ENCODE results near the gene KRTAP12-3. TPM values are rescaled to one million over a fixed set of nuclear protein-coding genes. Genes with fewer than 3 reads are reported as not detected.
"Not testable (repeated sequence)": the region's sequence is repeated elsewhere in the genome, so short reads cannot be mapped to it uniquely, and the experiment has no call there.

Gene KRTAP12-3
- total and polyA plus RNA-seq, 4 donors: not detected

- not testable (repeated sequence) for H3K27ac ChIP-seq (ENCODE audit: low read depth in 1 of 2, low read length in 2 of 2); H3K27me3 ChIP-seq (ENCODE audit: control insufficient read depth in 4 of 4, insufficient read depth in 4 of 4, low read length in 3 of 4); H3K36me3 ChIP-seq (ENCODE audit: control insufficient read depth in 4 of 4, insufficient read depth in 3 of 4, low read depth in 1 of 4, low read length in 3 of 4); H3K4me1 ChIP-seq (ENCODE audit: control insufficient read depth in 4 of 4, insufficient read depth in 4 of 4, low read length in 3 of 4); H3K9ac ChIP-seq (ENCODE audit: low read depth in 1 of 2, low read length in 2 of 2); DNase-seq (ENCODE audit: low spot score); H3K4me3 ChIP-seq (ENCODE audit: low read depth in 1 of 3, low read length in 3 of 3)
- 92% methylated on average over 7 of the region's 7 CpGs for WGBS
- H3K9me3 ChIP-seq (ENCODE audit: control insufficient read depth in 4 of 4, low read length in 3 of 4): peaks cover 0 to 11% (median 1%) of the 10 kb centered on the region in 4 donors
These were observed 47.4 kb upstream of the KRTAP12-3 start for GRCh38 chr21:44610157-44610843.

- TF ChIP-seq REST (IDR thresholded peaks at IDR 0.05) (no peak), CTCF (IDR thresholded peaks at IDR 0.05; ENCODE audit: low read depth, low read length, missing input control) (no peak), GABPA (IDR thresholded peaks at IDR 0.05 in 1 of 2, conservative IDR thresholded peaks at IDR 0.05 in 1 of 2) (no peak), ATF3 (IDR thresholded peaks at IDR 0.05) (no peak), JUND (IDR thresholded peaks at IDR 0.05) (no peak), HNF4G (IDR thresholded peaks at IDR 0.05) (no peak), RXRA (IDR thresholded peaks at IDR 0.05) (no peak), ZBTB33 (IDR thresholded peaks at IDR 0.05) (no peak), MAX (IDR thresholded peaks at IDR 0.05) (no peak), TAF1 (conservative IDR thresholded peaks at IDR 0.05) (no peak), HNF4A (conservative IDR thresholded peaks at IDR 0.05) (no peak), EGR1 (IDR thresholded peaks at IDR 0.05; ENCODE audit: low read depth in 2 of 2) (no peak), YY1 (IDR thresholded peaks at IDR 0.05) (no peak), RAD21 (IDR thresholded peaks at IDR 0.05) (no peak), FOXA2 (IDR thresholded peaks at IDR 0.05) (no peak), FOXA1 (IDR thresholded peaks at IDR 0.05) (no peak), SP1 (IDR thresholded peaks at IDR 0.05) (no peak)
- no peaks in the 10 kb centered on the region for H3K4me1 ChIP-seq (ENCODE audit: control insufficient read depth in 4 of 4, insufficient read depth in 4 of 4, low read length in 3 of 4)
- no peaks in the 10 kb centered on the region for H3K36me3 ChIP-seq (ENCODE audit: control insufficient read depth in 4 of 4, insufficient read depth in 3 of 4, low read depth in 1 of 4, low read length in 3 of 4)
- no peak for DNase-seq (ENCODE audit: low spot score)
- no peak overlapping the region for H3K4me3 ChIP-seq (ENCODE audit: low read depth in 1 of 3, low read length in 3 of 3)
- no peak overlapping the region for H3K9ac ChIP-seq (ENCODE audit: low read depth in 1 of 2, low read length in 2 of 2)
- H3K27ac ChIP-seq (ENCODE audit: low read depth in 1 of 2, low read length in 2 of 2): no peak overlapping the region
- H3K9me3 ChIP-seq (ENCODE audit: control insufficient read depth in 4 of 4, low read length in 3 of 4): peaks cover 0 to 11% (median 1%) of the 10 kb centered on the region in 4 donors
- 82% methylated on average over 4 of the region's 4 CpGs for WGBS
- H3K27me3 ChIP-seq (ENCODE audit: control insufficient read depth in 4 of 4, insufficient read depth in 4 of 4, low read length in 3 of 4): no peaks in the 10 kb centered on the region
These were observed 46.2 kb upstream of the KRTAP12-3 start for GRCh38 chr21:44611551-44611950.

Measured in liver (tissue), 9 donors.